PC-3 (cell line): ENCODE results near the gene CAV1.

Source experiments
- CTCF ChIP-seq: fragments of 300-600 bp; sonication (generic); conservative IDR thresholded peaks from 2 replicates; pipeline ENCODE4 v1.5.1; 2017; ENCODE audit warnings: antibody characterized with exemption, low read depth, mild to moderate bottlenecking, low read length
- EZH2 ChIP-seq: fragments of 300-600 bp; sonication (generic); IDR thresholded peaks from one replicate; pipeline ENCODE4 v1.6.1; 2017; ENCODE audit warnings: antibody characterized with exemption, mild to moderate bottlenecking, low read length; ENCODE audit not compliant: unreplicated experiment
- EZH2phosphoT487 ChIP-seq: fragments of 300-600 bp; sonication (generic); IDR thresholded peaks from 2 replicates; pipeline ENCODE4 v1.6.1; 2018; ENCODE audit warnings: mild to moderate bottlenecking, antibody characterized with exemption, low read length, borderline replicate concordance

GRCh38 chr7:116515584-116515983 lies 9.3 kb upstream of the CAV1 start:
- TF ChIP-seq CTCF (no peak), EZH2 (no peak), EZH2phosphoT487 (no peak)
